ENCODE data around the gene NCOR1.
A peak's percentile ranks its signal among the peaks of the same experiment; 100 is the strongest.

The NCOR1 gene

GRCh38 chr17:16215273-16215964 is at the start of gene NCOR1:
TSS of gene NCOR1 (minus strand) at chr17:16215534. CDS start at chr17:16194569, 20,965 bp downstream.
- in situ Hi-C loops (cut with MboI; ENCODE audit: low pct_unique_long_range_greater_than_20kb, low sequenced_read_pairs, unreplicated experiment), result no loop called here
- peak; percentile 35 for TF ChIP-seq CTCF (IDR thresholded peaks at IDR 0.05; ENCODE audit: extremely low read depth, insufficient read depth, missing control alignments)
- peak; percentile 90 for DNase-seq (ENCODE audit: low spot score)

- no peak for DNase-seq (ENCODE audit: low spot score)
- in situ Hi-C loops (cut with MboI; ENCODE audit: low pct_unique_long_range_greater_than_20kb, low sequenced_read_pairs, unreplicated experiment), result no loop called here
- TF ChIP-seq CTCF (IDR thresholded peaks at IDR 0.05; ENCODE audit: extremely low read depth, insufficient read depth, missing control alignments), result no peak
Observed at GRCh38 chr17:16262201-16262600, 46.9 kb upstream of the NCOR1 start.

GRCh38 chr17:16261049-16261448 is 45.7 kb upstream of the NCOR1 start:
- in situ Hi-C loops (cut with MboI; ENCODE audit: low pct_unique_long_range_greater_than_20kb, low sequenced_read_pairs, unreplicated experiment), result no loop called here
- DNase-seq (ENCODE audit: low spot score), result no peak
- TF ChIP-seq CTCF (IDR thresholded peaks at IDR 0.05; ENCODE audit: extremely low read depth, insufficient read depth, missing control alignments), result no peak

- in situ Hi-C loops (cut with MboI; ENCODE audit: low pct_unique_long_range_greater_than_20kb, low sequenced_read_pairs, unreplicated experiment), result no loop called here
- no peak for DNase-seq (ENCODE audit: low spot score)
- TF ChIP-seq CTCF (IDR thresholded peaks at IDR 0.05; ENCODE audit: extremely low read depth, insufficient read depth, missing control alignments), result no peak
Observed at GRCh38 chr17:16259926-16260325, 44.6 kb upstream of the NCOR1 start.

- no peak for TF ChIP-seq CTCF (IDR thresholded peaks at IDR 0.05; ENCODE audit: extremely low read depth, insufficient read depth, missing control alignments)
- DNase-seq (ENCODE audit: low spot score), result no peak
- in situ Hi-C loops (cut with MboI; ENCODE audit: low pct_unique_long_range_greater_than_20kb, low sequenced_read_pairs, unreplicated experiment), result no loop called here
Observed at GRCh38 chr17:16258901-16259300, 43.6 kb upstream of the NCOR1 start.

- in situ Hi-C loops (cut with MboI; ENCODE audit: low pct_unique_long_range_greater_than_20kb, low sequenced_read_pairs, unreplicated experiment), result no loop called here
- DNase-seq (ENCODE audit: low spot score), result no peak
- TF ChIP-seq CTCF (IDR thresholded peaks at IDR 0.05; ENCODE audit: extremely low read depth, insufficient read depth, missing control alignments), result no peak
Observed at GRCh38 chr17:16255481-16255921, 40.2 kb upstream of the NCOR1 start.

Data from GM13977 (cell line).